ENCODE results near the gene CFAP221. TPM values are rescaled to one million over a fixed set of nuclear protein-coding genes. Genes with fewer than 3 reads are reported as not detected.

Gene CFAP221
- total RNA-seq, 1 experiment from 2014 or later = not detected

- in situ Hi-C loops (cut with HindIII; ENCODE audit: low pct_unique_long_range_greater_than_20kb, low sequenced_read_pairs) = no loop called here
Observed at GRCh38 chr2:119683074-119683712, 138.9 kb downstream of the CFAP221 start.

GRCh38 chr2:119683713-119684443 lies 139.6 kb downstream of the CFAP221 start:
- in situ Hi-C loops (cut with HindIII; ENCODE audit: low pct_unique_long_range_greater_than_20kb, low sequenced_read_pairs) = no loop called here
- DNase-seq (ENCODE audit: low read depth, low spot score) = no peak

More at GRCh38 chr2:119683074-119683712, 138.9 kb downstream of the CFAP221 start:
- no peak for DNase-seq (ENCODE audit: low read depth, low spot score)

GRCh38 chr2:119684518-119684917 lies 140.3 kb downstream of the CFAP221 start:
- no peak for DNase-seq (ENCODE audit: low read depth, low spot score)
- in situ Hi-C loops (cut with HindIII; ENCODE audit: low pct_unique_long_range_greater_than_20kb, low sequenced_read_pairs) = no loop called here

- in situ Hi-C loops (cut with HindIII; ENCODE audit: low pct_unique_long_range_greater_than_20kb, low sequenced_read_pairs) = no loop called here
- DNase-seq (ENCODE audit: low read depth, low spot score) = no peak
Observed at GRCh38 chr2:119688616-119689015, 144.4 kb downstream of the CFAP221 start.

- in situ Hi-C loops (cut with HindIII; ENCODE audit: low pct_unique_long_range_greater_than_20kb, low sequenced_read_pairs) = no loop called here
- DNase-seq (ENCODE audit: low read depth, low spot score) = no peak
Observed at GRCh38 chr2:119689218-119689617, 145.0 kb downstream of the CFAP221 start.

GRCh38 chr2:119691189-119691588 lies 146.9 kb downstream of the CFAP221 start:
- in situ Hi-C loops (cut with HindIII; ENCODE audit: low pct_unique_long_range_greater_than_20kb, low sequenced_read_pairs) = no loop called here
- no peak for DNase-seq (ENCODE audit: low read depth, low spot score)

GRCh38 chr2:119691651-119692245 lies 147.5 kb downstream of the CFAP221 start:
- in situ Hi-C loops (cut with HindIII; ENCODE audit: low pct_unique_long_range_greater_than_20kb, low sequenced_read_pairs) = no loop called here
- DNase-seq (ENCODE audit: low read depth, low spot score) = no peak

GRCh38 chr2:119692310-119692709 lies 148.1 kb downstream of the CFAP221 start:
- DNase-seq (ENCODE audit: low read depth, low spot score) = no peak
- in situ Hi-C loops (cut with HindIII; ENCODE audit: low pct_unique_long_range_greater_than_20kb, low sequenced_read_pairs) = no loop called here

GRCh38 chr2:119692954-119693353 lies 148.7 kb downstream of the CFAP221 start:
- in situ Hi-C loops (cut with HindIII; ENCODE audit: low pct_unique_long_range_greater_than_20kb, low sequenced_read_pairs) = no loop called here
- DNase-seq (ENCODE audit: low read depth, low spot score) = no peak

GRCh38 chr2:119693567-119693966 lies 149.3 kb downstream of the CFAP221 start:
- no peak for DNase-seq (ENCODE audit: low read depth, low spot score)
- in situ Hi-C loops (cut with HindIII; ENCODE audit: low pct_unique_long_range_greater_than_20kb, low sequenced_read_pairs) = no loop called here

- in situ Hi-C loops (cut with HindIII; ENCODE audit: low pct_unique_long_range_greater_than_20kb, low sequenced_read_pairs) = no loop called here
- DNase-seq (ENCODE audit: low read depth, low spot score) = no peak
Observed at GRCh38 chr2:119693967-119694366, 149.7 kb downstream of the CFAP221 start.

- in situ Hi-C loops (cut with HindIII; ENCODE audit: low pct_unique_long_range_greater_than_20kb, low sequenced_read_pairs) = no loop called here
- no peak for DNase-seq (ENCODE audit: low read depth, low spot score)
Observed at GRCh38 chr2:119694470-119694844, 150.2 kb downstream of the CFAP221 start.

- no peak for DNase-seq (ENCODE audit: low read depth, low spot score)
- in situ Hi-C loops (cut with HindIII; ENCODE audit: low pct_unique_long_range_greater_than_20kb, low sequenced_read_pairs) = no loop called here
Observed at GRCh38 chr2:119694845-119695521, 150.7 kb downstream of the CFAP221 start.

- no peak for DNase-seq (ENCODE audit: low read depth, low spot score)
- in situ Hi-C loops (cut with HindIII; ENCODE audit: low pct_unique_long_range_greater_than_20kb, low sequenced_read_pairs) = no loop called here
Observed at GRCh38 chr2:119696005-119696404, 151.8 kb downstream of the CFAP221 start.

- DNase-seq (ENCODE audit: low read depth, low spot score) = no peak
- in situ Hi-C loops (cut with HindIII; ENCODE audit: low pct_unique_long_range_greater_than_20kb, low sequenced_read_pairs) = no loop called here
Observed at GRCh38 chr2:119696494-119697030, 152.3 kb downstream of the CFAP221 start.

GRCh38 chr2:119697290-119698020 lies 153.2 kb downstream of the CFAP221 start:
- DNase-seq (ENCODE audit: low read depth, low spot score) = no peak
- in situ Hi-C loops (cut with HindIII; ENCODE audit: low pct_unique_long_range_greater_than_20kb, low sequenced_read_pairs) = no loop called here

GRCh38 chr2:119698246-119698645 lies 154.0 kb downstream of the CFAP221 start:
- no peak for DNase-seq (ENCODE audit: low read depth, low spot score)
- in situ Hi-C loops (cut with HindIII; ENCODE audit: low pct_unique_long_range_greater_than_20kb, low sequenced_read_pairs) = no loop called here
